ENCODE results near the gene OR10H5.

- TF ChIP-seq POLR2A (IDR thresholded peaks at IDR 0.05), result no peak
- TF ChIP-seq CTCF (IDR thresholded peaks at IDR 0.05), result no peak
Observed at GRCh38 chr19:15737722-15738121, 49.7 kb upstream of the OR10H5 start, which contains the start of gene OR10H3.
